ENCODE data around the gene PNPT1. TPM values are rescaled to one million over a fixed set of nuclear protein-coding genes. Genes with fewer than 3 reads are reported as not detected.
"Not testable (repeated sequence)": the region's sequence is repeated elsewhere in the genome, so short reads cannot be mapped to it uniquely, and the experiment has no call there.

PNPT1 gene
- total and polyA plus RNA-seq, 12 donors: 10.1 to 29.1 (median 24.0) TPM

- ATAC-seq: no peak
- H3K27me3 ChIP-seq: peaks cover 0 to 15% (median 0%) of the 10 kb centered on the region in 7 donors
- H3K27ac ChIP-seq: no peak overlapping the region
- no peak for TF ChIP-seq CTCF (IDR thresholded peaks at IDR 0.05)
- H3K9me3 ChIP-seq: no peaks in the 10 kb centered on the region
- H3K4me1 ChIP-seq: no peaks in the 10 kb centered on the region
- DNase-seq: no peak
- H3K4me3 ChIP-seq: no peak overlapping the region
- 59 to 63% methylated on average over 11 of the region's 11 CpGs for WGBS, 2 donors
- intact Hi-C loops (cut with DNase I): loop anchor here in 1 of 10 donors (10.0 kb wide), 1 partner anchor 1794 kb away; no protein-coding TSS in a partner anchor
- no peaks in the 10 kb centered on the region for H3K36me3 ChIP-seq
Measured at GRCh38 chr2:55720417-55720816, 26.8 kb upstream of the PNPT1 start.

- ATAC-seq: no peak
- peaks cover 0 to 15% (median 0%) of the 10 kb centered on the region in 7 donors for H3K27me3 ChIP-seq
- WGBS, 2 donors: 91% methylated on average over 1 of the region's 1 CpG
Measured at GRCh38 chr2:55719852-55720251, 26.2 kb upstream of the PNPT1 start.

GRCh38 chr2:55718165-55719008 lies 24.7 kb upstream of the PNPT1 start:
- ATAC-seq: peak in 1 of 8 donors; percentile 54
- peak; percentile 59 to 87 (median 85) for TF ChIP-seq CTCF (IDR thresholded peaks at IDR 0.05)
- WGBS, 2 donors: 22 to 24% methylated on average over 11 of the region's 11 CpGs
- no peak overlapping the region for H3K27ac ChIP-seq
- H3K36me3 ChIP-seq: no peaks in the 10 kb centered on the region
- no peak overlapping the region for H3K4me3 ChIP-seq
- no peaks in the 10 kb centered on the region for H3K9me3 ChIP-seq
- intact Hi-C loops (cut with DNase I): loop anchor here in 9 of 10 donors (2.0 to 10.0 kb wide), 12 partner anchors 244 to 1799 kb away; no protein-coding TSS in a partner anchor
- DNase-seq: peak in 1 of 2 donors; percentile 54
- peaks cover 0 to 13% (median 0%) of the 10 kb centered on the region in 7 donors for H3K27me3 ChIP-seq
- no peaks in the 10 kb centered on the region for H3K4me1 ChIP-seq

More at GRCh38 chr2:55719852-55720251, 26.2 kb upstream of the PNPT1 start:
- DNase-seq: no peak
- no peak overlapping the region for H3K4me3 ChIP-seq
- no peak overlapping the region for H3K27ac ChIP-seq
- no peaks in the 10 kb centered on the region for H3K4me1 ChIP-seq
- intact Hi-C loops (cut with DNase I): loop anchor here in 9 of 10 donors (2.0 to 10.0 kb wide), 12 partner anchors 242 to 1797 kb away; no protein-coding TSS in a partner anchor
- TF ChIP-seq CTCF (IDR thresholded peaks at IDR 0.05): no peak
- no peaks in the 10 kb centered on the region for H3K36me3 ChIP-seq
- H3K9me3 ChIP-seq: no peaks in the 10 kb centered on the region

GRCh38 chr2:55715626-55716025 lies 22.0 kb upstream of the PNPT1 start:
- intact Hi-C loops (cut with DNase I): loop anchor here in 8 of 10 donors (2.0 to 10.0 kb wide), 9 partner anchors 247 to 1802 kb away; no protein-coding TSS in a partner anchor
- no peaks in the 10 kb centered on the region for H3K9me3 ChIP-seq
- ATAC-seq (no peak), DNase-seq (no peak)
- peaks cover 0 to 10% (median 0%) of the 10 kb centered on the region in 7 donors for H3K27me3 ChIP-seq
- WGBS, 2 donors: 78 to 79% methylated on average over 4 of the region's 4 CpGs
- no peaks in the 10 kb centered on the region for H3K36me3 ChIP-seq
- no peaks in the 10 kb centered on the region for H3K4me1 ChIP-seq
- no peak for TF ChIP-seq CTCF (IDR thresholded peaks at IDR 0.05)
- H3K4me3 ChIP-seq: no peak overlapping the region
- no peak overlapping the region for H3K27ac ChIP-seq

- intact Hi-C loops (cut with DNase I): loop anchor here in 6 of 10 donors (5.0 to 10.0 kb wide), 7 partner anchors 247 to 1802 kb away; no protein-coding TSS in a partner anchor
- H3K36me3 ChIP-seq, H3K27ac ChIP-seq, DNase-seq, H3K9me3 ChIP-seq, H3K4me1 ChIP-seq, ATAC-seq, H3K4me3 ChIP-seq, H3K27me3 ChIP-seq: not testable (repeated sequence)
- 91 to 93% methylated on average over 3 of the region's 3 CpGs for WGBS, 2 donors
Measured at GRCh38 chr2:55715178-55715577, 21.5 kb upstream of the PNPT1 start.

Data from heart right ventricle (tissue), 16 donors.